Chondrocyte (in vitro differentiated cells): ENCODE measurements around the gene PPP1R14B. TPM values are rescaled to one million over a fixed set of nuclear protein-coding genes. Genes with fewer than 3 reads are reported as not detected.
A peak's percentile ranks its signal among the peaks of the same experiment; 100 is the strongest.

ENCODE experiments used
- DNase-seq: peaks from one replicate; pipeline ENCODE4 v3.0.0; 2021; ENCODE audit warnings: mixed read lengths, low spot score
- H3K27ac Mint-ChIP-seq: one replicate; pipeline ENCODE4 v1.8.0; 2021; ENCODE audit warnings: mild to moderate bottlenecking, moderate library complexity, mixed read lengths; ENCODE audit not compliant: unreplicated experiment
- H3K27me3 Mint-ChIP-seq: 2 replicates; pipeline ENCODE4 v1.8.0; 2021; ENCODE audit warnings: low read depth, mixed read lengths
- H3K36me3 Mint-ChIP-seq: 2 replicates; pipeline ENCODE4 v1.8.0; 2021; ENCODE audit warnings: low read depth, mixed read lengths
- H3K4me1 Mint-ChIP-seq: 2 replicates; pipeline ENCODE4 v1.8.0; 2021; ENCODE audit warnings: low read depth, mild to moderate bottlenecking, mixed read lengths
- H3K4me3 Mint-ChIP-seq: one replicate; pipeline ENCODE4 v1.8.0; 2021; ENCODE audit warnings: mild to moderate bottlenecking, moderate library complexity, mixed read lengths; ENCODE audit not compliant: unreplicated experiment
- H3K9me3 Mint-ChIP-seq: 2 replicates; pipeline ENCODE4 v1.8.0; 2021; ENCODE audit warnings: low read depth, mixed read lengths
- CTCF ChIP-seq: fragments of 200-600 bp; sonication (generic); IDR thresholded peaks from 2 replicates; pipeline ENCODE4 v1.5.0; 2021; ENCODE audit warnings: antibody characterized with exemption, mild to moderate bottlenecking, moderate library complexity
- total RNA-seq: library from RNA; stranded (reverse); gene quantifications from 3 replicates; pipeline ENCODE4 v1.2.1, GENCODE V29; 2021

Gene PPP1R14B
- total RNA-seq, 1 donor from 2014 or later = 322 TPM

GRCh38 chr11:64233913-64234586 lies 12.7 kb downstream of the PPP1R14B start, which contains the start of gene VEGFB:
Gene VEGFB, plus strand, starts transcription at chr11:64234584. Its CDS starts 250 bp downstream, at chr11:64234834.
- no peaks in the 10 kb centered on the region for H3K27me3 Mint-ChIP-seq
- H3K4me3 Mint-ChIP-seq = peak within 1 kb of the TSS; percentile 81
- no peak for TF ChIP-seq CTCF
- peak within 1 kb of the TSS; percentile 79 for H3K27ac Mint-ChIP-seq
- H3K36me3 Mint-ChIP-seq = peaks cover 7% of the 10 kb centered on the region
- H3K9me3 Mint-ChIP-seq = no peaks in the 10 kb centered on the region
- H3K4me1 Mint-ChIP-seq = peaks cover 45% of the 10 kb centered on the region
- DNase-seq = no peak

GRCh38 chr11:64232967-64233315 lies 13.8 kb downstream of the PPP1R14B start:
- H3K27me3 Mint-ChIP-seq = no peaks in the 10 kb centered on the region
- peak overlapping the region; percentile 63 for H3K27ac Mint-ChIP-seq
- DNase-seq = no peak
- H3K4me3 Mint-ChIP-seq = no peak overlapping the region
- TF ChIP-seq CTCF = no peak
- no peaks in the 10 kb centered on the region for H3K9me3 Mint-ChIP-seq
- peaks cover 5% of the 10 kb centered on the region for H3K36me3 Mint-ChIP-seq
- peaks cover 47% of the 10 kb centered on the region for H3K4me1 Mint-ChIP-seq

DNA sequence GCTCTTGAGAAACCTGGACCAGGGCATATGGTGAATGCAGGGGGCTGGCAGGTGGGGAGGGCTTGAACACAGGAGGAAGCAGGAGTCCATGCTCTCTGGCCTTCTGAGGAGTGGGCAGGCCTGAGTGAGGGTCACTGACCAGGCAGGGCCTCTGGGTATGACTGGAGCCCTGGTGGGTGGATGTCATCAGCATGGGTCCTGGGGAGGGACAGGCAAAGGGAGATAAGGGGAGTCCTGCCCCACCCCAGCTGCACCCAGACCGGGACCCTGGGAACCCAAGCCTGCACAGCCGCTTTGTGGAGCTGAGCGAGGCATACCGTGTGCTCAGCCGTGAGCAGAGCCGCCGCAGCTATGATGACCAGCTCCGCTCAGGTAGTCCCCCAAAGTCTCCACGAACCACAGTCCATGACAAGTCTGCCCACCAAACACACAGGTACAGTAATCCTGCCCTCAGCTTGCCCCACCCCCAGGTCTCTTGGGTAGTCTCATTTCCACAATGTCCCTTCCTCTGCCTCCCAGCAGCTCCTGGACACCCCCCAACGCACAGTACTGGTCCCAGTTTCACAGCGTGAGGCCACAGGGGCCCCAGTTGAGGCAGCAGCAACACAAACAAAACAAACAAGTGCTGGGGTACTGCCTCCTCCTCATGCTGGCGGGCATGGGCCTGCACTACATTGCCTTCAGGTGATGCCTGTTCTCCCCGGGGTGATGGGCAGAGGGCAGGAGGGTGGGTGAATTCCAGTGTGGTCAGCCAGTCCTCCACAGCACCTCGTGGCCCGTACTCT lies 14.4 kb downstream of the PPP1R14B start:
- H3K27ac Mint-ChIP-seq = peak overlapping the region; percentile 63
- H3K36me3 Mint-ChIP-seq = peaks cover 3% of the 10 kb centered on the region
- H3K27me3 Mint-ChIP-seq = no peaks in the 10 kb centered on the region
- no peak for DNase-seq
- H3K4me1 Mint-ChIP-seq = peaks cover 53% of the 10 kb centered on the region
- no peak for TF ChIP-seq CTCF
- peak overlapping the region; percentile 31 for H3K4me3 Mint-ChIP-seq
- H3K9me3 Mint-ChIP-seq = no peaks in the 10 kb centered on the region

DNA sequence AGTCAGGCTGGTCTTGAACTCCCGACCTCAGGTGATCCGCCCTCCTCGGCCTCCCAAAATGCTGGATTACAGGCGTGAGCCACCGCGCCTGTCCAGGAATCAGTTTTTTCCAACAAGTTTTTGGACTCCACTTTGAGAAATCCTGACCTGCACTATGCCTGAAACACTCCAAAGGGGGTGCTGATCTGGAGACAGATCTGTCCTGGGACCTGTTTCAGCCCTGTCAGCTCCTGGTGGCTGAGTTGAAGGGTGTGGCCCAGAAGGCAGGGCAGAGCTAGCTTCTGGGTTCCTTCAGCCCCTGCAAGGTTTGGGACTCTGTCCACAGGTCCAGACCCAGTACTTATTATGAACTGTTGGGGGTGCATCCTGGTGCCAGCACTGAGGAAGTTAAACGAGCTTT lies 15.2 kb downstream of the PPP1R14B start:
- no peaks in the 10 kb centered on the region for H3K27me3 Mint-ChIP-seq
- H3K9me3 Mint-ChIP-seq = no peaks in the 10 kb centered on the region
- peaks cover 61% of the 10 kb centered on the region for H3K4me1 Mint-ChIP-seq
- H3K36me3 Mint-ChIP-seq = no peaks in the 10 kb centered on the region
- peak overlapping the region; percentile 41 for H3K27ac Mint-ChIP-seq
- peak overlapping the region; percentile 75 for H3K4me3 Mint-ChIP-seq
- DNase-seq = no peak
- TF ChIP-seq CTCF = no peak

GRCh38 chr11:64230985-64231365 lies 15.8 kb downstream of the PPP1R14B start:
- Mint-ChIP-seq H3K36me3 (no peaks in the 10 kb centered on the region), H3K27me3 (no peaks in the 10 kb centered on the region), H3K27ac (peak overlapping the region; percentile 73), H3K9me3 (no peaks in the 10 kb centered on the region), H3K4me3 (peak overlapping the region; percentile 75), H3K4me1 (peaks cover 62% of the 10 kb centered on the region)
- no peak for DNase-seq
- TF ChIP-seq CTCF = no peak
